Activated CD4-positive, alpha-beta T cell treated with anti-CD3 and anti-CD28 coated beads, Interleukin-2, Interleukin-4, amounts not matched to agents 100 ng/mL and 50 ng/mL, durations not matched to agents 16 hours and 8 hours (primary cell): ENCODE measurements around the gene KRT24.

Experiments
- DNase-seq: peaks from one replicate; pipeline ENCODE4 v3.0.0-alpha.2; 2020; ENCODE audit warnings: low spot score

The KRT24 gene

GRCh38 chr17:40694584-40694983 lies 9.0 kb downstream of the KRT24 start:
- no peak for DNase-seq

GRCh38 chr17:40687106-40687505 lies 16.4 kb downstream of the KRT24 start:
- DNase-seq, result no peak

DNA sequence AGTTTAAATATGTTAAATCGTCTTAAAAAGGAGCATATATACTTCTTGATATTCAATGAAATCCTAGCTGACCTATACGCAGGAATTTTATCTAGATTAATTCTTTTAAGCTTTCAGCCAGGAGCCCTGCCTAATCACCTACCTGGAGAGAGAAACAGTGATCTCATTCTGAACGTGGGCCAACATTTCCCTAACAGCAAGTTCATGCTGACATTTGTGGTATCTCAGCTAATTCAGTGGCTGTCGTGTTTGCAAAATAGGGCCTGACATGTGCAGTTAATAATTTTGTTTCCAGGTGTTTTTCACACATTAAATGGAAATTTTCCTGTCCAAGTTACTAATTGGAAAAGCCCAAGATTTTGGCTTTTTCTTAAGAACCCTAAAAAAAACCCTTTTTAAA lies 17.4 kb downstream of the KRT24 start:
- no peak for DNase-seq

DNA sequence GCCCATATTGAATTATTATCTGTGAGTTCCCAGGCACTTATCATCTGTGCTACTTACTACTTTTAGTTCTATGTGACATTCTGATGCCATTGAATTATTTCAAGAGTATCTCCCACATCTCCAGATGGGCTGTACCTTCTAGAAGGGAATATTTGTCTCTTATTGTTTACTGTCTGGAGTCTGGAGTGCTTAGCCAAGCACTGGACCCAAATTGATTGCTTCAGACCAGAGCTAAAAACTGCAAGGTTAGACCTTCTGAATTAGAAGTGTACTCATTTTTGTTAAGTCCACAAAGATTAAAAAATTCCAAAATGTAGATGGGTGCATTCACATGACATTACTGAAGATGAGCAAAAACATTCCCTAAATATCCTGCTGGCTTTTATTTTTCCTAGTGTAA lies 22.6 kb downstream of the KRT24 start:
- DNase-seq, result no peak

- DNase-seq, result no peak
Observed at GRCh38 chr17:40679523-40679907, 24.0 kb downstream of the KRT24 start.

DNA sequence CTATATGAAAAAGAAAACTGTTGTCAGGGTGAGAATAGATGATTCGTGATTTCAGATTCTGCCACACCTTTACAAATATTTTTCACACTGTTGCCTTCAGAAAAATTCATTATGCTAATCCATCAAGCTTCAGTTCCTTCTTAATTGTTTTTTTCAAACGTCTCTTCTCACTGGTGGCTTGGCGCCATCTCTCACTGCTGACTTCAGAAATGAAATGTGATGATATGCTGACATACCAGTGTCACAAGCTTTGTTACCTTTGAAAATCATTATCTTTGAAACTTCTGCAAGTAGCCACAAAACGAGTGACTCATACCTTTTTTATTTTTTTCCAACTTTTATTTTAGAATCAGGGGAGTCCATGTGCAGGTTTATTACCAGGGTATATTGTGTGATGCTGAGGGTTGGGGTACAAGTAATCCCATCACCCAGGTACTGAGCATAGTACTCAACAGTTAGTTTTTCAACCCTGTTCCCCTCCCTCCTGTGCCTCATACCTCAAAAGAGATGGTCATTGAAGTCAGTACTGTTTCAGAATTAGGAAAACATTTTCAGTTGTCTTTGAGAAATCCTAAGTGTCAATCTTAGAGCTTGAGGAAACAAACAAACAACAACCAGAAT lies 24.5 kb downstream of the KRT24 start:
- DNase-seq, result no peak

GRCh38 chr17:40675905-40676304 lies 27.6 kb downstream of the KRT24 start:
- no peak for DNase-seq

DNA sequence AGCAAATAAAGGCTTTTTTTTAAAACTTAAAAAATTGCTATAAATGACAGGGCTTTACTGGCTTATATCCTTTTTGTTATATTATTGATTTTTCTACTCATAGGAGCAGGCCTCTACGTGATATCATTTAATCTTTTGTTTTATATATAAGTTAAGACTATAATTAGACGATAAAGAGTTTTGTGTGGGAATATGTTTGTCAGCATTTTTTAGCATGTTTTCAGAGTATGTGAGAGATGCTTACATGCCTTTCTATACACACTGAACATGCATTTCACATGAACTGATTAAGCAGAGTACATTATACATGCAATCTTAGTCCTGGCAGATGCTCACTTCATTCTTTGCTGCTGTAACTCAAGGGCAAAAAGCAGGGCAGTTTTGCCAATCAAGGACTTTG lies 30.9 kb downstream of the KRT24 start:
- DNase-seq, result no peak

DNA sequence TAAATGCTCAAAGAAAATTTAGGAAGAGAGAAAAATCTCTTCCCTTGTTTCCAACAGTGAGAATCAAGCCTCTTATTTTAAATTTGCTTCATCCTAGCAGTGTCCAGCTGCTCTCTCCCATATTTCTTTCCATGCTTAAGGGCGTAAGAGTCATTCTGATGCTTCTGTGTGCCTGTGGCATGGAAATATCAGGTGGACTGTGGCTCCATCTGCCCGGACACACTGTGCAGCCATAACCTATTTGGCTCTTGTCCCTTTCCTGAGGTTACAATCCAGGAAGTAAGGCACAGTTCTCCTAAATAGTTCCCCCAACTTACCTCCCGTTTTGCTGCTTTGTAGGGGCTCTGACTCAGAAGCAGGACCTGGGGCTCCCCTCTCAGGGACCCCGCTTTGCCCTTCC lies 32.3 kb downstream of the KRT24 start:
- DNase-seq, result no peak

DNA sequence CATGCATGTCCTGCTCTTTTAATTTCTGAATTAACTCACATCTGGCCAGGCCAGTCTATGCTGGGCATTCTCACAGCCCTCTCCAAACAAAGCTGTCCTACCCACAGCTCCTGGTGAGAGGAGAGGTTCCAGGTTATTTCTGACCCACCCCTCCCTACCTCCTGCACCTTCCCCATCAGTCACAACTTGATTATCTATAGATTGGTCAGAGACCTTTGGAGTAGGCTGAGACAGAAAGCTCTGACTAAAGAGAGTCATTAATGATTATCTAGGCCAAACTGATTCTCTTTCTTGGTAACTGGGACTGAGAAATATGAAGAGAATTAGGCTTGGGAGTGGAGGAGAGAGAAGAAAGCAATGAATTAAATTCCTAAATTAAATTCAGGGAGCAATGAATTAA lies 37.2 kb downstream of the KRT24 start:
- no peak for DNase-seq

- DNase-seq, result no peak
Observed at GRCh38 chr17:40664582-40665333, 38.8 kb downstream of the KRT24 start, which contains the start of gene KRT222. Gene KRT222 (minus strand): TSS chr17:40665177. CDS start chr17:40665099, 78 bp downstream.

DNA sequence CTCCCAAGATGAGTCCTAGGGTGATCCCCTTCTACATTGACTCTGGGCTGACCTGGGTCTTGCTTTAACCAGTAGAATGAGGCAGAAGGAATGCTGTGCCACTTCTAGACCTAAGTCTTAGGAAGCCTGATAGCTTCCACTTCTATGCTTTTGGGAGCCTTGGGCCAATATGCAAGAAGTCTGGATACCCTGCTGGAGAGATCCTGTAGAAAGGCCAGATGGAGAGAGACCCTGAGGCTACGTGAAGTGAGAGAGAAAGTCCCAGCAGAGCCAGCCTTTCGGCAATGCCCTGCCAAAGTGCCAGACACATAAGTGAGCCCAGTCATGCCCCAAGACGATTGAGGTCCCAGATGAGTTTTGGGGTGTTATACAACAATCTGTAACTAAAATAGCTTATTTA lies 40.3 kb downstream of the KRT24 start:
- DNase-seq, result no peak

- no peak for DNase-seq
Observed at GRCh38 chr17:40659911-40660310, 43.6 kb downstream of the KRT24 start.

- DNase-seq, result no peak
Observed at GRCh38 chr17:40658396-40658795, 45.2 kb downstream of the KRT24 start.

DNA sequence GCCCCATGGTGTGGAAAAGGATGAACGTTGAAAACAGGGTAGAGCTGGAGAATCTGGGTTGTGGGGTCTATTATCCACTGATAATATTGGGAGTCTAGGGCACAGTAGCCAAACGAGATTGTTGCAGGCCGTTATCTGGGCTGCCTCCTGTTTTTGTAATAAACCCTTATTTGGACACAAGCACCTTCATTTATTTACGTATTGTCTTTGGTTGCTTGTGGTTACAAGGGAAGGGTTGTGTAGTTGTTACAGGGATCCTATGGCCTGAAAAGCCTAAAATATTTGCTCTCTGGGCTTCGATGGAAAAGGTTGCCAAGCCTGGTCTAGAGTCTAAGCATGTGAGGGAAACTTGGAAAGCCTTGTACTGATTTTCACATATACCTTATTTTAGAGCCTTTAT lies 51.6 kb downstream of the KRT24 start:
- DNase-seq, result no peak

- DNase-seq, result no peak
Observed at GRCh38 chr17:40648384-40648968, 55.1 kb downstream of the KRT24 start.
